Measurements from ENCODE around the gene PLEKHA7.
A peak's percentile ranks its signal among the peaks of the same experiment; 100 is the strongest.

Gene PLEKHA7

GRCh38 chr11:16741473-16741872 is 272.7 kb downstream of the PLEKHA7 start:
- Mint-ChIP-seq H3K4me1 (ENCODE audit: low read depth) (peaks cover 15% of the 10 kb centered on the region), H3K27ac (peak overlapping the region; percentile 66), H3K36me3 (ENCODE audit: low read depth) (peaks cover 35% of the 10 kb centered on the region), H3K9me3 (no peaks in the 10 kb centered on the region), H3K4me3 (no peak overlapping the region), H3K27me3 (no peaks in the 10 kb centered on the region)
- intact Hi-C loops (cut with micrococcal nuclease), result no loop called here

- intact Hi-C loops (cut with micrococcal nuclease), result loop anchor here (2.0 to 10.0 kb wide), 2 partner anchors 338 to 1084 kb away; partner anchors contain the start of gene RPS13
- Mint-ChIP-seq H3K4me3 (no peak overlapping the region), H3K4me1 (ENCODE audit: low read depth) (peaks cover 15% of the 10 kb centered on the region), H3K36me3 (ENCODE audit: low read depth) (peaks cover 12% of the 10 kb centered on the region), H3K9me3 (no peaks in the 10 kb centered on the region), H3K27ac (no peak overlapping the region), H3K27me3 (no peaks in the 10 kb centered on the region)
These were observed 275.0 kb downstream of the PLEKHA7 start for GRCh38 chr11:16738947-16739815.

GRCh38 chr11:16738193-16738946 is 275.8 kb downstream of the PLEKHA7 start, which contains the start of gene C11orf58:
Gene C11orf58 (plus strand): TSS chr11:16738647. CDS start chr11:16738779, 132 bp downstream.
- H3K4me1 Mint-ChIP-seq (ENCODE audit: low read depth), result peaks cover 15% of the 10 kb centered on the region
- peak within 1 kb of the TSS; percentile 30 for H3K4me3 Mint-ChIP-seq
- no peaks in the 10 kb centered on the region for H3K27me3 Mint-ChIP-seq
- intact Hi-C loops (cut with micrococcal nuclease), result loop anchor here (2.0 to 10.0 kb wide), 2 partner anchors 338 to 1084 kb away; partner anchors contain the start of gene RPS13
- peaks cover 8% of the 10 kb centered on the region for H3K36me3 Mint-ChIP-seq (ENCODE audit: low read depth)
- no peaks in the 10 kb centered on the region for H3K9me3 Mint-ChIP-seq
- no peak within 1 kb of the TSS for H3K27ac Mint-ChIP-seq

- peaks cover 15% of the 10 kb centered on the region for H3K4me1 Mint-ChIP-seq (ENCODE audit: low read depth)
- peaks cover 2% of the 10 kb centered on the region for H3K27me3 Mint-ChIP-seq
- no peaks in the 10 kb centered on the region for H3K9me3 Mint-ChIP-seq
- H3K4me3 Mint-ChIP-seq, result no peak overlapping the region
- peaks cover 4% of the 10 kb centered on the region for H3K36me3 Mint-ChIP-seq (ENCODE audit: low read depth)
- intact Hi-C loops (cut with micrococcal nuclease), result loop anchor here (2.0 to 10.0 kb wide), 2 partner anchors 339 to 1083 kb away; partner anchors contain the start of gene RPS13
- no peak overlapping the region for H3K27ac Mint-ChIP-seq
These were observed 276.4 kb downstream of the PLEKHA7 start for GRCh38 chr11:16737818-16738192.
